Thyroid gland (tissue), 4 donors: ENCODE data around the gene ATG4C.

Experiments used
- CTCF ChIP-seq, 6 experiments: fragments of 200-600 bp in 3 of 6; fragments of 450-650 bp in 3 of 6; sonication (generic) in 3 of 6; IDR thresholded peaks; one replicate each; pipeline ENCODE4 v1.5.1; 2016 to 2019; ENCODE audit warnings: antibody characterized with exemption in 6 of 6, mild to moderate bottlenecking in 2 of 6, inconsistent platforms in 1 of 6, moderate library complexity in 1 of 6
- POLR2A ChIP-seq, 2 donors: fragments of 450-650 bp; IDR thresholded peaks; one replicate each; pipeline ENCODE4 v1.6.1; 2017; ENCODE audit warnings: antibody characterized with exemption in 2 of 2, mild to moderate bottlenecking in 2 of 2, moderate library complexity in 1 of 2

DNA sequence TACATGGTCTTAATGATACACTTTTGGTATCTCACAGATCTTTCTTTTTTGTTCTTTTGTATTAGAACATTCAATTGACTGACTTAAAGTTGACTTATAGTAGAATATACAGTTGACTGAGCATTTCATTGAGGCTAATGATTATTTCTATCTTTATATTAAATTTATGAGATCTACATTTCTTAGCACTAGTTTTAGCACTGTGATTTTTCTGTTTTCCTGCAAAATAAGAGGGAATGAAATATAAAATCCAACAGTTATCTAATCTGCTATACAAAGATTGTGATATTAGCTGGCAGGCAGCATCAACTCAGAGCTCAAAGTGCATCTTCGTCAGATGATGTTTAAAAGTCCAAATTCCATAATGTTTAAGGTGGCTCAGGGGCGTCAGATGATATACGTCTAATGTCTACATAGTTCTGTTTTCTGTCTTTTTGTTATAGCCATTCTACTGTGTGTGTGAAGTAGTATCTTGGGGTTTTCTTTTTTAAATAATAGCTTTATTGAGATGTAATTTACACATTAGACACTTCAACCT, 85.4 kb downstream of the ATG4C start:
- TF ChIP-seq CTCF (IDR thresholded peaks at IDR 0.05) (no peak), POLR2A (IDR thresholded peaks at IDR 0.05) (no peak)
